ENCODE data around the gene ZDHHC7.

Gene ZDHHC7

GRCh38 chr16:85011846-85012284 is 530 bp upstream of the ZDHHC7 start:
- peak overlapping the region; percentile 98 for H3K4me3 Mint-ChIP-seq
- no peaks in the 10 kb centered on the region for H3K27me3 Mint-ChIP-seq
- H3K4me1 Mint-ChIP-seq: peaks cover 47% of the 10 kb centered on the region
- H3K27ac Mint-ChIP-seq: peak overlapping the region; percentile 98
- H3K36me3 Mint-ChIP-seq: peaks cover 3% of the 10 kb centered on the region
- no peaks in the 10 kb centered on the region for H3K9me3 Mint-ChIP-seq

GRCh38 chr16:85010446-85010930 is 847 bp downstream of the ZDHHC7 start:
- peak overlapping the region; percentile 99 for H3K27ac Mint-ChIP-seq
- H3K4me1 Mint-ChIP-seq: peaks cover 51% of the 10 kb centered on the region
- H3K9me3 Mint-ChIP-seq: no peaks in the 10 kb centered on the region
- peaks cover 3% of the 10 kb centered on the region for H3K36me3 Mint-ChIP-seq
- H3K4me3 Mint-ChIP-seq: peak overlapping the region; percentile 92
- no peaks in the 10 kb centered on the region for H3K27me3 Mint-ChIP-seq

DNA sequence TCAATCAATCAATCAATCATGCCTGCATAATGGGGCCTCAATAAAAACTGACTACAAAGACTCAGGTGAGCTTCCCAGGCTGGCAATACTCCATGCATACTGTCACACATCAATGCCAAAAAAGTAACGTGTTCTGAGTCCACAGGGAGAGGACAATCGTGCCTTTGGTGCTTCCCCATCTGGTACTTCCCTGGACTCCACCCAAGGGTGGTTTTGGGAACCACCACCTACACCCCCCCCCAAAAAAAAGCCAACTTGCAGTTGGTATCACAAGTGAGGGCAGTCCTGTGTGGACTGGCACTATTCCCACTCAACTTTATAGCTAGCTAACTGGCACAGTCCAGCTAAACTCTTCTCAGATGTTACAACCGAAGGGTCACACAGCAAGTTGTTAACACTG is 3.1 kb downstream of the ZDHHC7 start:
- no peaks in the 10 kb centered on the region for H3K27me3 Mint-ChIP-seq
- H3K36me3 Mint-ChIP-seq: peaks cover 3% of the 10 kb centered on the region
- H3K4me3 Mint-ChIP-seq: no peak overlapping the region
- H3K27ac Mint-ChIP-seq: no peak overlapping the region
- no peaks in the 10 kb centered on the region for H3K9me3 Mint-ChIP-seq
- H3K4me1 Mint-ChIP-seq: peaks cover 72% of the 10 kb centered on the region

- Mint-ChIP-seq H3K4me3 (no peak overlapping the region), H3K4me1 (peaks cover 78% of the 10 kb centered on the region), H3K27me3 (no peaks in the 10 kb centered on the region), H3K9me3 (no peaks in the 10 kb centered on the region), H3K36me3 (peaks cover 3% of the 10 kb centered on the region), H3K27ac (no peak overlapping the region)
Observed at GRCh38 chr16:85007496-85008214, 3.7 kb downstream of the ZDHHC7 start.

DNA sequence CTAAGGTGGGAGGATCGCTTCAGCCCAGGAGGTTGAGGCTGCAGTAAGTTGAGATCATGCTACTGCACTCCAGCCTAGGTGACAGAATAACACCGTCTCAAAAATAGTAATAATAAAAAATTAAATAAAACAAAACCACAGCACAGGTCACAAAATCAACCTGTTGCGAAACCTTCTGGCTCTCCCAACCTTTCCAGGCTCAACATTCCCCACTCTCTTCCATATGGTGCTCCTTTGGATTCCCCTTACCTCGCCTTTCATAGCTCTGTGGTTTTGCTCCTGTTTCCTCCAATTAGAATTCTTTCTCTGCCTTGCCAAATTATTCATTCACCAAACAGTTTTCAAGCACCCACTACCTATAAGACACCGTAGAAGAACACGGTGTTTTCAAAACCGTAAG is 4.7 kb downstream of the ZDHHC7 start:
- H3K27ac Mint-ChIP-seq: no peak overlapping the region
- no peak overlapping the region for H3K4me3 Mint-ChIP-seq

DNA sequence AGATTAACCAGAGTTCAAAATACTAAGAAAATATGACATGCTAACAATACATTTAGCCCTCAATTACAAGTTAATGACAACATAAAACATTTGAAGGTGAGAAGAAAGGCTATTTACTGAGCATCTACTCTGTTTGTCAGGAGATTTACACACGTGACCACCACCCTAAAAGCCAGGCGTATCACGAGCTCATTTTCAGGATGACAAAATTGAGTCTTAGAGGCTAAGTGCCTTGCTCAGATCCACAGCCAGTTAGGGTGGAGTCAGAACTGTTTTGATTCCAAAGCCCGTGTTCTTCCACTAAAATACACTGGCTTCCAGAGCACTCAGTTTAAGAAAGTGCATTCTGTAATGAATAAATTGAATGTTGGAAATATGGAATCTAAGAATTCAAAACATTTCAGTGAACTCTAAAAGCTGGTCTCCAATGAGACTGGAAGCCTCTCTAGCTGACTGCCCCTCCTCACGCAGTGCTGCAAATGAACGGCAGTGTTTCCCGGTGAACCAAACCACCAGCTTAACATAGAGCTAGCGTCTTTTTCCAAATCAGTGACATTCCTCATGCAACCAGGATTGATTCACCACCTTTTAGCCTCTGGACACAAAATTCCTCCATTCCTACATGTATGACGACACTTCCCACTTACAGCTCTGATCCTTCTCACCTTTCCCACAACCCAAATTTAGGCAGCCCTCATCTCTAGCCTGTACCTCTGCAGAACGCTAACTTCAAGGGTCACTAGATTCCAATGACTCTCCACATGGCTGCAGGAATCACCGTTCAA is 5.9 kb downstream of the ZDHHC7 start:
- H3K4me1 Mint-ChIP-seq: peaks cover 87% of the 10 kb centered on the region
- H3K4me3 Mint-ChIP-seq: no peak overlapping the region
- no peaks in the 10 kb centered on the region for H3K27me3 Mint-ChIP-seq
- no peak overlapping the region for H3K27ac Mint-ChIP-seq
- peaks cover 3% of the 10 kb centered on the region for H3K36me3 Mint-ChIP-seq
- H3K9me3 Mint-ChIP-seq: no peaks in the 10 kb centered on the region

More for the DNA sequence above, 4.7 kb downstream of the ZDHHC7 start:
- H3K9me3 Mint-ChIP-seq: no peaks in the 10 kb centered on the region
- no peaks in the 10 kb centered on the region for H3K27me3 Mint-ChIP-seq
- peaks cover 84% of the 10 kb centered on the region for H3K4me1 Mint-ChIP-seq
- H3K36me3 Mint-ChIP-seq: peaks cover 2% of the 10 kb centered on the region

DNA sequence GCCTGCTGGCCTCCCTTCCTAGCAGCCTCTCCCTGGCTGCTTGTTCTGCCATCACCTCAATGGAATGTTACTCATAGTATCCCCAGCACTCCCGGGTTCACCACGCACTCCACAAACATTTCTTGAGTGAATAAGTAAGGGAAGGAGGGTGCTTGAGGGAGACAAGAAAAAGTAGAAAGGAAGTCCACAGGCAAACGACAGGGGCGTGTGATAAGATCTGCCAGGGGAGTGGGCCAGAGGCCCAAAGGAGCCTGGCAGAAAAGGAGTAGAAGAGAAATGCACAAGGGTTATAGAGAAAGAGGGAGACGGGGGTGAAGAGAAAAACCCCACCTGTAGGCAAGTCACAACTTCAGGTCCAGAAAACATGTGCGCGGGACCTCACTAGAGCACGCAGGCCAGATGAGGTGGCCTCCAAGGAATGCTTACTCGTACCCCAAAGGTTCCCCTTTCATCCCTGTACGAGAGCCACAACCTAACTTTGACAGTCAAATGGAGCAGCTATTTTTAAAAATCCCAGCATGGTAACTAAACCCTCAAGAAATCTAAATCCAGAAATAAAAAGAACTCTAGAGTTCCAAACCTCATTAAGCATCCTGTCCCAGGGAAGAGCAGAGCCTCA is 6.6 kb downstream of the ZDHHC7 start:
- H3K4me1 Mint-ChIP-seq: peaks cover 80% of the 10 kb centered on the region
- no peak overlapping the region for H3K27ac Mint-ChIP-seq

DNA sequence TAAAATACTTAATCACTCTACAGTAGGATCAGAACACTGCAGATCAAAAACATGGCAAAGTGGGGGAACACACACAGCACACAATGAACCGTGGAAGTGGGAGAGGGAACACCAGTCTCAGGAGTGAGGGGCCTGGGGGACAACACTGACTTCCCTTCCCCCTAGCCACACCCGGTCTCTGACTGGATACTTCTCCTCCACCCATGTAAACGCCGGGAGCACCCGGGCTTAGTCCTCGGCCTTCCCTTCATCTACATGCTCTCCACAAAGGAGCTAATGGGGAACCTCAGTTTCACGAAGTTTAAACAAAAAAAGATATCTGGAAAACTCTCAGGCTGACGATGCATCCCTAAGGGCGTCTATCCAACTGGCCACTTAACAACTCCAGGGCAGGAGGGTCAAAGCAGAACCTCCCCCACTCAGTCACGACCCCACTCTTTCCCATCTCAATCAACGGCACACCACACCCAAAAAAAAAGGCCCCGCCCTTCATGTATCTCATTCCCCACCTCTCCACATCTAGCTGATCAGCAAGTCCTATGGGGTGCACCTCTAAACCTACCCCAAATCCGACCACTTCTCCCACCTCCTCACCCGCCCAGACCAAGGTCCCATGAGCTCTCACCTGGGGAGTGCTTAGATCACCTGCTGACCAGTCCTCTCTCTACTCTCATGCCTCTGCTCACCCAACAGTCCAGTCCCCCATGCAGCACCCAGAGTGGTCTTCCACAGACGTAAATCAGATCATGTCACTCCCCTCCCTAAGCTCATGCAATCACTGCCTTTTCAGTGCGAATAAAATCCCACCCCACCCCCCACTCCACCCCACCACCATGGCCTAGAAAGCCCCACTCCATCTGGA is 7.4 kb downstream of the ZDHHC7 start:
- Mint-ChIP-seq H3K4me3 (no peak overlapping the region), H3K9me3 (no peaks in the 10 kb centered on the region), H3K36me3 (peaks cover 4% of the 10 kb centered on the region), H3K27ac (no peak overlapping the region), H3K27me3 (no peaks in the 10 kb centered on the region), H3K4me1 (peaks cover 80% of the 10 kb centered on the region)

More for the DNA sequence above, 6.6 kb downstream of the ZDHHC7 start:
- peaks cover 4% of the 10 kb centered on the region for H3K36me3 Mint-ChIP-seq
- no peaks in the 10 kb centered on the region for H3K9me3 Mint-ChIP-seq
- H3K27me3 Mint-ChIP-seq: no peaks in the 10 kb centered on the region
- H3K4me3 Mint-ChIP-seq: no peak overlapping the region

- H3K9me3 Mint-ChIP-seq: no peaks in the 10 kb centered on the region
- peaks cover 71% of the 10 kb centered on the region for H3K4me1 Mint-ChIP-seq
- no peaks in the 10 kb centered on the region for H3K27me3 Mint-ChIP-seq
- peak overlapping the region; percentile 55 for H3K4me3 Mint-ChIP-seq
- peak overlapping the region; percentile 61 for H3K27ac Mint-ChIP-seq
- peaks cover 4% of the 10 kb centered on the region for H3K36me3 Mint-ChIP-seq
Observed at GRCh38 chr16:85003076-85003475, 8.3 kb downstream of the ZDHHC7 start.

DNA sequence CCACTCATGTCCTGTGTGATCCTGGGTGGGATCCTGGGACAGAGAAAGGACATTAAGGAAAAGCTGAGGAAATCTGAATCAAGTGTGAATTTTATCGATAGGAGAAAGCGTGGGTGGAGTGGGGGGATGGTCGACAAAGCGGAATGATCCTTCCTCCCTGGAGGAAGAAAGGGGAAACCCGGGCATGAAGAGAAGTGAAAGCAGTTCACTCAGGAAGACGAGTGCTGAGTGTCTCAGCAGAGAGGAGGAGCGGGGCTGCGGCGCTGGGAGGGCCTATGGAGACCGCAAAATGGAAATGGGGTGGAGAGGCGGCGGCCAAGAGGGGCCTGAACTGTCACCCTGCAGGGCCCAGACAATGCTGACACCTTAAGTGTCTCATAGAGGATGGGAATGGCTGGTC is 8.7 kb downstream of the ZDHHC7 start:
- Mint-ChIP-seq H3K4me1 (peaks cover 67% of the 10 kb centered on the region), H3K4me3 (peak overlapping the region; percentile 55), H3K27ac (peak overlapping the region; percentile 75), H3K36me3 (peaks cover 4% of the 10 kb centered on the region), H3K27me3 (no peaks in the 10 kb centered on the region), H3K9me3 (no peaks in the 10 kb centered on the region)

- Mint-ChIP-seq H3K9me3 (no peaks in the 10 kb centered on the region), H3K4me1 (peaks cover 62% of the 10 kb centered on the region), H3K36me3 (peaks cover 4% of the 10 kb centered on the region), H3K27ac (no peak overlapping the region), H3K27me3 (no peaks in the 10 kb centered on the region), H3K4me3 (no peak overlapping the region)
Observed at GRCh38 chr16:85002099-85002541, 9.2 kb downstream of the ZDHHC7 start.

DNA sequence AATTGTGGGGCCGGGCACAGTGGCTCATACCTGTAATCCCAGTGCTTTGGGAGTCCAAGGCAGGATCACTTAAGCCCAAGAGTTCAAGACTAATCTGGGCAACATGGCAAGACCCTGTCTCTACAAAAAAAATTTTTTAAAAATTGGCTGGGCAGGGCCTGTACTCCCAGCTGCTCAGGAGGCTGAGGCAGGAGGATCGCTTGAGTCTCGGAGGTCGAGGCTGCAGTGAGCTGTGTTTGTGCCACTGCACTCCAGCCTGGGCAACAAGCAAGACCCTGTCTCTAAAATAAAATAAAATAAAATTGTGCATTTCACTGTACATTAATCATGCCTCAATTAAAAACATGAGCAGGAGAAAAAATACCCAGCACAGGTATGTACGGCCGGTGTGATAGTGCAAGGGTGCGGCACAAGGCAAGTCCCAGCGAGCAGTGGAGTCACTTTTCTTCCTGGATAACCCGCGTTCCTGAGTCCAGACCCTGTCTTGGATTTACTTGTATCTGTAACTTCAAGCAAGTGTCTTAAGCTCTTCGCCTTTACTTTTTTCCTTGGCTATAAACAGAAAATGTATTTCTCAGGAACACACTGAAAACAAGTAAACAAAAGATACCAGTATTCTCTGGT is 11.4 kb downstream of the ZDHHC7 start:
- H3K4me3 Mint-ChIP-seq: no peak overlapping the region
- H3K27me3 Mint-ChIP-seq: no peaks in the 10 kb centered on the region
- no peak overlapping the region for H3K27ac Mint-ChIP-seq
- H3K4me1 Mint-ChIP-seq: peaks cover 53% of the 10 kb centered on the region
- H3K9me3 Mint-ChIP-seq: no peaks in the 10 kb centered on the region
- peaks cover 7% of the 10 kb centered on the region for H3K36me3 Mint-ChIP-seq

GRCh38 chr16:84999200-84999599 is 12.1 kb downstream of the ZDHHC7 start:
- H3K36me3 Mint-ChIP-seq: peaks cover 7% of the 10 kb centered on the region
- no peaks in the 10 kb centered on the region for H3K9me3 Mint-ChIP-seq
- H3K4me3 Mint-ChIP-seq: no peak overlapping the region
- H3K27ac Mint-ChIP-seq: peak overlapping the region; percentile 36
- no peaks in the 10 kb centered on the region for H3K27me3 Mint-ChIP-seq
- H3K4me1 Mint-ChIP-seq: peaks cover 45% of the 10 kb centered on the region

DNA sequence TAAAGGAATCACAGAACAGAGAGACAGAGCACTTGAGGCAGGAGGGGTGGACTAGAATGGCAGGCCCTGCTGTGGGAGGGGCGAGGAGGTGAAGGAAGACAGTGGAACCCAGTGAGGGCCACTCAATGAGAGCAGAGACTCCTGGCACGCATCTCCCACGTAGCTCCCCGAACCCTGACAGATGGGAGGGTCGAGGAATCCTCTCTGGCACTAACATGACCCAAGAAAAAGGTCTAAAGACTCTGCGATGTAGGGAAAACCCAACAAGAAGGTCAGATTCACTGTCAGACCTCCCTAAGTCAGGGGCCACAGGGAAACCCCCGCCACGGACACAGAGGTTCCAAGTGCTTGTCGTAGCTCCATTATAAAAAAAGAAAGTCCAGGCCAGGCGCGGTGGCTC is 15.0 kb downstream of the ZDHHC7 start:
- Mint-ChIP-seq H3K36me3 (peaks cover 7% of the 10 kb centered on the region), H3K4me1 (peaks cover 17% of the 10 kb centered on the region), H3K27ac (peak overlapping the region; percentile 38), H3K27me3 (no peaks in the 10 kb centered on the region), H3K4me3 (no peak overlapping the region), H3K9me3 (no peaks in the 10 kb centered on the region)

Data from activated naive CD4-positive, alpha-beta T cell treated with anti-CD3 and anti-CD28 coated beads, Interleukin-2, amount 50 U/mL, for 24 hours (primary cell).